ENCODE results near the gene RPS19BP1. TPM values are rescaled to one million over a fixed set of nuclear protein-coding genes. Genes with fewer than 3 reads are reported as not detected.

Gene RPS19BP1
- total RNA-seq, 1 experiment from 2014 or later: 102 TPM

DNA sequence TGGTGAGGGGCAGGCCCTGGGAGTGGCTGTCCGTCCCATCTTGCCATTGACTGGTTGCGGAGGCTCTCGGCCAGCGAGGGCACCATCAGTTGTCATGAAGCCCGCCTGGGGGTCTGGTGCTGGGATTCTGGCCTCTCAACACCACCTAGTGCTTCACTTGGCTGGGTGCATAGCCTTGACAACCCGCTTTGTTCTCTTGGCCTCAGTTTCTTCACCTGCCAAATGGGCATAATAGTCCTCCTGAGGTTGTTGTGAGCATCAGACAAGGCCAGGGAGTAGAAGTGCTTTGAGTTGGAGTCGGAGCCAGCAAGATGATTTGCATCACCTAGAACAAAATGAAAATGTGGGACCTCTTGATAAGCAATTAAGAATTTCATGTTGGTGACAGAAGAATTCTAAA is 36.5 kb upstream of the RPS19BP1 start:
- no peak for ATAC-seq
- CTCF ChIA-PET: interaction anchor here (0.9 to 1.4 kb wide), 2 partner anchors 9 to 54 kb away, joined by 4 read pairs; no protein-coding TSS in a partner anchor
- H3K27me3 Mint-ChIP-seq (ENCODE audit: low read depth): no peaks in the 10 kb centered on the region; the same call in 1 of the 2 replicates
- H3K4me1 Mint-ChIP-seq: peaks cover 4% of the 10 kb centered on the region; the same call in 1 of the 2 replicates
- POLR2A ChIA-PET: no interaction called here
- H3K27ac Mint-ChIP-seq: no peak overlapping the region
- TF ChIP-seq CREM (CRISPR knock-in tag; IDR thresholded peaks at IDR 0.05) (no peak), GRHL2 (CRISPR knock-in tag; IDR thresholded peaks at IDR 0.05; ENCODE audit: insufficient replicate concordance, severe bottlenecking) (no peak), ZNF121 (CRISPR knock-in tag; IDR thresholded peaks at IDR 0.05) (no peak), JUN (CRISPR knock-in tag; IDR thresholded peaks at IDR 0.05) (no peak), SOX15 (CRISPR knock-in tag; IDR thresholded peaks at IDR 0.05) (no peak), TEAD1 (CRISPR knock-in tag; IDR thresholded peaks at IDR 0.05) (no peak), TEAD4 (CRISPR knock-in tag; IDR thresholded peaks at IDR 0.05) (no peak), RELA (CRISPR knock-in tag; IDR thresholded peaks at IDR 0.05; ENCODE audit: borderline replicate concordance) (no peak), ZBTB21 (CRISPR knock-in tag; IDR thresholded peaks at IDR 0.05; ENCODE audit: borderline replicate concordance) (no peak), SP1 (CRISPR knock-in tag; conservative IDR thresholded peaks at IDR 0.05) (no peak), ESRRA (CRISPR knock-in tag; IDR thresholded peaks at IDR 0.05; ENCODE audit: borderline replicate concordance) (no peak)
- TF ChIP-seq, protein P1, sequence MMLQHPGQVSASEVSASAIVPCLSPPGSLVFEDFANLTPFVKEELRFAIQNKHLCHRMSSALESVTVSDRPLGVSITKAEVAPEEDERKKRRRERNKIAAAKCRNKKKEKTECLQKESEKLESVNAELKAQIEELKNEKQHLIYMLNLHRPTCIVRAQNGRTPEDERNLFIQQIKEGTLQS (CRISPR knock-in tag; conservative IDR thresholded peaks at IDR 0.05): no peak
- TF ChIP-seq, protein P2, sequence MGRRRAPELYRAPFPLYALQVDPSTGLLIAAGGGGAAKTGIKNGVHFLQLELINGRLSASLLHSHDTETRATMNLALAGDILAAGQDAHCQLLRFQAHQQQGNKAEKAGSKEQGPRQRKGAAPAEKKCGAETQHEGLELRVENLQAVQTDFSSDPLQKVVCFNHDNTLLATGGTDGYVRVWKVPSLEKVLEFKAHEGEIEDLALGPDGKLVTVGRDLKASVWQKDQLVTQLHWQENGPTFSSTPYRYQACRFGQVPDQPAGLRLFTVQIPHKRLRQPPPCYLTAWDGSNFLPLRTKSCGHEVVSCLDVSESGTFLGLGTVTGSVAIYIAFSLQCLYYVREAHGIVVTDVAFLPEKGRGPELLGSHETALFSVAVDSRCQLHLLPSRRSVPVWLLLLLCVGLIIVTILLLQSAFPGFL (CRISPR knock-in tag; IDR thresholded peaks at IDR 0.05; ENCODE audit: borderline replicate concordance): no peak
- TF ChIP-seq, protein P3, sequence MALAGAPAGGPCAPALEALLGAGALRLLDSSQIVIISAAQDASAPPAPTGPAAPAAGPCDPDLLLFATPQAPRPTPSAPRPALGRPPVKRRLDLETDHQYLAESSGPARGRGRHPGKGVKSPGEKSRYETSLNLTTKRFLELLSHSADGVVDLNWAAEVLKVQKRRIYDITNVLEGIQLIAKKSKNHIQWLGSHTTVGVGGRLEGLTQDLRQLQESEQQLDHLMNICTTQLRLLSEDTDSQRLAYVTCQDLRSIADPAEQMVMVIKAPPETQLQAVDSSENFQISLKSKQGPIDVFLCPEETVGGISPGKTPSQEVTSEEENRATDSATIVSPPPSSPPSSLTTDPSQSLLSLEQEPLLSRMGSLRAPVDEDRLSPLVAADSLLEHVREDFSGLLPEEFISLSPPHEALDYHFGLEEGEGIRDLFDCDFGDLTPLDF (CRISPR knock-in tag; IDR thresholded peaks at IDR 0.05): no peak
- no peaks in the 10 kb centered on the region for H3K36me3 Mint-ChIP-seq
- H3K4me3 Mint-ChIP-seq: no peak overlapping the region
- no peak for DNase-seq (ENCODE audit: low spot score)
- peaks cover 10% of the 10 kb centered on the region for H3K9me3 Mint-ChIP-seq

DNA sequence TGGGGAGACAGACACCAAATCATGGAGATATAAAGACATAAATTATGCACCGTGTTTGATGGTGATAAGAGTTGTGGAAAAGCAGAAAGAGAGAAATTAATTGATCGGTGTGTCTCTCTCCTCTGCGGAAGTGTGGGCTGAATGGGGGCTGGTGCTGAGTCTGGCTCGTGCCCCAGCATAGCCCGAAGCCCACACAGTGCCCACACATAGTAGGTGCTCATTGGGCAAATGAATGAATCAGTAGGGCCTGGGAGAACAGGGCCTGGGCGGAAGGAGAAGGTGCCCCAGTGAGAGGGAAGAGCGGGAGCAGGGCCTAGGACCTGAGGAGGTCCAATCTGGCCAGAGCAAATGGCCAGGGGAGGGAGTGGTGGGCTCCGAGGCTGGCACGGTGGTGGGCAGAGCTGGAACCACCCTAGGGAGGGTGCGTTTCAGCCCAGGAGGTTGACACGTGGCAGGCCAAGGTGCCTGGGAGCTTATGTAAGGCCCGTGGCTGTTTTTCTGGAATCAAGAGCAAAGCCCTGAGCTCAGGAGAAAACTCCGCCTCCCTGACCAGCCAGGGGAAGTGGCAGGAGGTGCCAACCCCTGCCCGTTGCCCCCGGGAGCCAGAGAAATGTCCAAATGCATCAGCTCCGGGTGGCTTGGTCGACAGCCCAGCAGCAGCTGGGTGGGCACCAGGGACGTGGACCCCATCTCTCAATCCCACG is 35.9 kb upstream of the RPS19BP1 start:
- ATAC-seq: no peak
- H3K27ac Mint-ChIP-seq: no peak overlapping the region
- peaks cover 10% of the 10 kb centered on the region for H3K9me3 Mint-ChIP-seq
- ChIA-PET CTCF (interaction anchor here (0.6 to 1.4 kb wide), 4 partner anchors 9 to 1861 kb away, joined by 3 to 4 read pairs (median 4); no protein-coding TSS in a partner anchor), POLR2A (no interaction called here)
- H3K4me1 Mint-ChIP-seq: peaks cover 4% of the 10 kb centered on the region; the same call in 1 of the 2 replicates
- no peaks in the 10 kb centered on the region for H3K36me3 Mint-ChIP-seq
- no peaks in the 10 kb centered on the region; the same call in 1 of the 2 replicates for H3K27me3 Mint-ChIP-seq (ENCODE audit: low read depth)
- H3K4me3 Mint-ChIP-seq: no peak overlapping the region
- TF ChIP-seq NR2C2 (CRISPR knock-in tag; IDR thresholded peaks at IDR 0.05): no peak
- no peak for TF ChIP-seq ZNF232 (CRISPR knock-in tag; IDR thresholded peaks at IDR 0.05)
- no peak for TF ChIP-seq ZNF121 (CRISPR knock-in tag; IDR thresholded peaks at IDR 0.05)
- DNase-seq (ENCODE audit: low spot score): no peak

DNA sequence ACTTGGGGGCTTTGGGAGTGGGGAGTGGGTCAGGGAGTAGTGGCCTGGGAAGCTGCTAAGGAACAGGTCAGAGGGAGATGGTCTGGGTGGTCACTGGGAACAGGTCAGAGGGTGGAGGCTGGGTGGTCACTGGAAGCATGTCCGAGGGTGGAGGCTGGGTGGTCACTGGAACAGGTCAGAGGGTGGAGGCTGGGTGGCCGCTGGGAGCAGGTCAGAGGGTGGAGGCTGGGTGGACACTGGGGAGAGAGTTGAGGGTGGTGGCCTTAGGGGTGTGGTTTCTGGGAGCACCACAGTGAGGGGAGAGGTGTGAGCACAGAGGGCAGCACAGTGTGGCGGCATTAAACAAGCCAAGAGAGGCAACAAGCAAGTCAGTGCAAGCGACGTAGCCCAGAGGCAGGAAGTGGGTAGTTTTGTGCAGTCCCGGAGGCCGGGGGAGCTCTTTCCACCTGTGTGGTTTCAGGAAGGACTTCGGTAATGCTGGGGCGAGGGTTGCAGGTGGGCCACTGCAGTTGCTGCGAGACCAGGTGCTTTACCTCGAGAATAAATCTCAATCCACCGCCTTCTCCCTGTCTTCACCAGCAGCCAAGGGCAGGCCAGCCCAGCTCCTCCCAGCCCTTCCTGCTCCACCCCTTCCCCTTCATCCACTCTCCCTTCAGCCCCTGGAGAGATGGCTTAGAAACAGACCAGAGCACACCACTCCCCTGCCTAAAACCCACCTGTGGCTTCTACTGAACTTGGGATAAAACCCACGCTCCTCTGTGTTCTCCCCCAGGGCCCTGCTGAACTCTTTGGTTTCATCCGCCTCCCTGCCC is 34.8 kb upstream of the RPS19BP1 start:
- ChIA-PET CTCF (interaction anchor here (0.6 to 1.2 kb wide), 7 partner anchors 10 to 595 kb away, joined by 3 to 4 read pairs (median 3); no protein-coding TSS in a partner anchor), POLR2A (interaction anchor here (0.6 kb wide), 1 partner anchor 512 kb away, joined by 4 read pairs; no protein-coding TSS in a partner anchor)
- H3K27ac Mint-ChIP-seq: no peak overlapping the region
- H3K4me1 Mint-ChIP-seq: peaks cover 4% of the 10 kb centered on the region; the same call in 1 of the 2 replicates
- H3K4me3 Mint-ChIP-seq: no peak overlapping the region
- peak; percentile 58 for ATAC-seq
- H3K27me3 Mint-ChIP-seq (ENCODE audit: low read depth): no peaks in the 10 kb centered on the region; the same call in 1 of the 2 replicates
- no peaks in the 10 kb centered on the region for H3K36me3 Mint-ChIP-seq
- DNase-seq (ENCODE audit: low spot score): no peak
- peaks cover 10% of the 10 kb centered on the region for H3K9me3 Mint-ChIP-seq
- TF ChIP-seq ETV6 (CRISPR knock-in tag; IDR thresholded peaks at IDR 0.05) (no peak), NFE2L1 (CRISPR knock-in tag; IDR thresholded peaks at IDR 0.05) (no peak), MXD4 (CRISPR knock-in tag; IDR thresholded peaks at IDR 0.05; ENCODE audit: borderline replicate concordance) (no peak), ZNF263 (CRISPR knock-in tag; IDR thresholded peaks at IDR 0.05; ENCODE audit: low read depth) (no peak), NFYB (CRISPR knock-in tag; conservative IDR thresholded peaks at IDR 0.05; ENCODE audit: low read depth) (no peak), RELA (CRISPR knock-in tag; IDR thresholded peaks at IDR 0.05; ENCODE audit: borderline replicate concordance) (no peak)
- TF ChIP-seq, protein P4, sequence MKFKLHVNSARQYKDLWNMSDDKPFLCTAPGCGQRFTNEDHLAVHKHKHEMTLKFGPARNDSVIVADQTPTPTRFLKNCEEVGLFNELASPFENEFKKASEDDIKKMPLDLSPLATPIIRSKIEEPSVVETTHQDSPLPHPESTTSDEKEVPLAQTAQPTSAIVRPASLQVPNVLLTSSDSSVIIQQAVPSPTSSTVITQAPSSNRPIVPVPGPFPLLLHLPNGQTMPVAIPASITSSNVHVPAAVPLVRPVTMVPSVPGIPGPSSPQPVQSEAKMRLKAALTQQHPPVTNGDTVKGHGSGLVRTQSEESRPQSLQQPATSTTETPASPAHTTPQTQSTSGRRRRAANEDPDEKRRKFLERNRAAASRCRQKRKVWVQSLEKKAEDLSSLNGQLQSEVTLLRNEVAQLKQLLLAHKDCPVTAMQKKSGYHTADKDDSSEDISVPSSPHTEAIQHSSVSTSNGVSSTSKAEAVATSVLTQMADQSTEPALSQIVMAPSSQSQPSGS (CRISPR knock-in tag; IDR thresholded peaks at IDR 0.05; ENCODE audit: borderline replicate concordance, low read depth): no peak
- TF ChIP-seq, protein P5, sequence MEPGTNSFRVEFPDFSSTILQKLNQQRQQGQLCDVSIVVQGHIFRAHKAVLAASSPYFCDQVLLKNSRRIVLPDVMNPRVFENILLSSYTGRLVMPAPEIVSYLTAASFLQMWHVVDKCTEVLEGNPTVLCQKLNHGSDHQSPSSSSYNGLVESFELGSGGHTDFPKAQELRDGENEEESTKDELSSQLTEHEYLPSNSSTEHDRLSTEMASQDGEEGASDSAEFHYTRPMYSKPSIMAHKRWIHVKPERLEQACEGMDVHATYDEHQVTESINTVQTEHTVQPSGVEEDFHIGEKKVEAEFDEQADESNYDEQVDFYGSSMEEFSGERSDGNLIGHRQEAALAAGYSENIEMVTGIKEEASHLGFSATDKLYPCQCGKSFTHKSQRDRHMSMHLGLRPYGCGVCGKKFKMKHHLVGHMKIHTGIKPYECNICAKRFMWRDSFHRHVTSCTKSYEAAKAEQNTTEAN (CRISPR knock-in tag; IDR thresholded peaks at IDR 0.05): no peak
- TF ChIP-seq, protein P6, sequence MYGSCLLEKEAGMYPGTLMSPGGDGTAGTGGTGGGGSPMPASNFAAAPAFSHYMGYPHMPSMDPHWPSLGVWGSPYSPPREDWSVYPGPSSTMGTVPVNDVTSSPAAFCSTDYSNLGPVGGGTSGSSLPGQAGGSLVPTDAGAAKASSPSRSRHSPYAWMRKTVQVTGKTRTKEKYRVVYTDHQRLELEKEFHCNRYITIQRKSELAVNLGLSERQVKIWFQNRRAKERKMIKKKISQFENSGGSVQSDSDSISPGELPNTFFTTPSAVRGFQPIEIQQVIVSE (CRISPR knock-in tag; IDR thresholded peaks at IDR 0.05; ENCODE audit: borderline replicate concordance): no peak

All from WTC11 (cell line).